Nephron progenitor cell (in vitro differentiated cells): ENCODE data around the gene IFIT1.

Experiments
- DNase-seq: peaks from one replicate; pipeline ENCODE4 v3.0.0; 2021
- H3K27ac Mint-ChIP-seq: 2 replicates; pipeline ENCODE4 v1.8.0; 2021; ENCODE audit warnings: mild to moderate bottlenecking, moderate library complexity, mixed read lengths
- H3K27me3 Mint-ChIP-seq: 2 replicates; pipeline ENCODE4 v1.8.0; 2021; ENCODE audit warnings: mild to moderate bottlenecking, low read depth, mixed read lengths; ENCODE audit not compliant: poor library complexity
- H3K36me3 Mint-ChIP-seq: 2 replicates; pipeline ENCODE4 v1.8.0; 2021; ENCODE audit warnings: low read depth, mixed read lengths
- H3K4me1 Mint-ChIP-seq: 2 replicates; pipeline ENCODE4 v1.8.0; 2021; ENCODE audit warnings: mixed read lengths
- H3K4me3 Mint-ChIP-seq: 2 replicates; pipeline ENCODE4 v1.8.0; 2021; ENCODE audit warnings: mild to moderate bottlenecking, moderate library complexity, mixed read lengths
- H3K9me3 Mint-ChIP-seq: 2 replicates; pipeline ENCODE4 v1.8.0; 2021; ENCODE audit warnings: mild to moderate bottlenecking, moderate library complexity, mixed read lengths
- CTCF ChIP-seq: fragments of 200-600 bp; sonication (generic); IDR thresholded peaks from 2 replicates; pipeline ENCODE4 v1.5.0; 2021; ENCODE audit warnings: antibody characterized with exemption

Gene IFIT1

GRCh38 chr10:89391907-89392756 lies at the start of gene IFIT1:
Gene IFIT1, plus strand, starts transcription at chr10:89392623. Its CDS starts 90 bp downstream, at chr10:89392713.
- H3K27ac Mint-ChIP-seq: no peak within 1 kb of the TSS
- no peak for DNase-seq
- peaks cover 9% of the 10 kb centered on the region for H3K9me3 Mint-ChIP-seq
- no peak for TF ChIP-seq CTCF
- peaks cover 4% of the 10 kb centered on the region for H3K36me3 Mint-ChIP-seq
- H3K4me3 Mint-ChIP-seq: peak within 1 kb of the TSS; percentile 78
- peaks cover 10% of the 10 kb centered on the region for H3K4me1 Mint-ChIP-seq
- peaks cover 3% of the 10 kb centered on the region for H3K27me3 Mint-ChIP-seq

GRCh38 chr10:89343089-89343767 lies 49.2 kb upstream of the IFIT1 start:
- H3K9me3 Mint-ChIP-seq: peaks cover 7% of the 10 kb centered on the region
- peaks cover 50% of the 10 kb centered on the region for H3K4me1 Mint-ChIP-seq
- TF ChIP-seq CTCF: no peak
- H3K27ac Mint-ChIP-seq: peak overlapping the region; percentile 6
- no peak overlapping the region for H3K4me3 Mint-ChIP-seq
- DNase-seq: no peak
- H3K36me3 Mint-ChIP-seq: peaks cover 17% of the 10 kb centered on the region
- H3K27me3 Mint-ChIP-seq: no peaks in the 10 kb centered on the region

- H3K4me3 Mint-ChIP-seq: no peak overlapping the region
- H3K27ac Mint-ChIP-seq: no peak overlapping the region
- H3K4me1 Mint-ChIP-seq: peaks cover 60% of the 10 kb centered on the region
- H3K9me3 Mint-ChIP-seq: no peaks in the 10 kb centered on the region
- no peaks in the 10 kb centered on the region for H3K27me3 Mint-ChIP-seq
- H3K36me3 Mint-ChIP-seq: peaks cover 8% of the 10 kb centered on the region
- TF ChIP-seq CTCF: no peak
- no peak for DNase-seq
These were observed 48.3 kb upstream of the IFIT1 start for GRCh38 chr10:89344156-89344555.

- TF ChIP-seq CTCF: no peak
- H3K9me3 Mint-ChIP-seq: no peaks in the 10 kb centered on the region
- no peak for DNase-seq
- peaks cover 73% of the 10 kb centered on the region for H3K4me1 Mint-ChIP-seq
- no peaks in the 10 kb centered on the region for H3K27me3 Mint-ChIP-seq
- H3K36me3 Mint-ChIP-seq: no peaks in the 10 kb centered on the region
- H3K27ac Mint-ChIP-seq: no peak overlapping the region
- H3K4me3 Mint-ChIP-seq: no peak overlapping the region
These were observed 46.9 kb upstream of the IFIT1 start for GRCh38 chr10:89345367-89346000.

GRCh38 chr10:89346405-89347254 lies 45.8 kb upstream of the IFIT1 start:
- no peak overlapping the region for H3K4me3 Mint-ChIP-seq
- H3K27me3 Mint-ChIP-seq: no peaks in the 10 kb centered on the region
- no peak for DNase-seq
- no peaks in the 10 kb centered on the region for H3K9me3 Mint-ChIP-seq
- no peak for TF ChIP-seq CTCF
- H3K4me1 Mint-ChIP-seq: peaks cover 84% of the 10 kb centered on the region
- H3K27ac Mint-ChIP-seq: peak overlapping the region; percentile 3
- H3K36me3 Mint-ChIP-seq: no peaks in the 10 kb centered on the region
